M059J (cell line): ENCODE measurements around the gene STAT4. TPM values are rescaled to one million over a fixed set of nuclear protein-coding genes. Genes with fewer than 3 reads are reported as not detected.

Experiments used
- DNase-seq: peaks from one replicate; pipeline ENCODE4 v3.0.0-alpha.2; 2012; ENCODE audit warnings: low read depth
- total RNA-seq: library from RNA; depleted of rRNA; stranded (reverse); fragments of >200 nt; shearing (Covaris generic); gene quantifications from 2 replicates; pipeline ENCODE4 v1.2.3, GENCODE V29; 2014

Gene STAT4
- total RNA-seq, 1 experiment from 2014 or later: 0.37 TPM

DNA sequence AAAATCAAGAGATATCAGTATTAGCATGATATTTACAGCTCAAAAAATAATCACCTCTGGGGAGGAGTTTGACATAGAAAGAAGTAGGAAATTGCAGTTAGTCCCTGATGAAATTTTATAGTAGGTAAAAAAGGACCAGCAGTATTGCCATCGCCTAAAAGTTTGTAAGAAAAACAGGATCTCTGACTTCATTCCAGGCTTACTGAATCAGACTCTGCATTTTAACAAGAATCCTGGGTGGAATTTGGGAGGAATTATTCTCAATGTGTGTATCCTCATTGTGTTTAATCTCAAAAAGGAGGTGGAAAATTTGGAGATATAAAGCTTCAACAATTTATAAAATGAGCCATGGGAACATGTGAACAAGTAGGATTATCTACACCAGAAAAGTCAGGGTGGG, 105.7 kb downstream of the STAT4 start:
- no peak for DNase-seq

DNA sequence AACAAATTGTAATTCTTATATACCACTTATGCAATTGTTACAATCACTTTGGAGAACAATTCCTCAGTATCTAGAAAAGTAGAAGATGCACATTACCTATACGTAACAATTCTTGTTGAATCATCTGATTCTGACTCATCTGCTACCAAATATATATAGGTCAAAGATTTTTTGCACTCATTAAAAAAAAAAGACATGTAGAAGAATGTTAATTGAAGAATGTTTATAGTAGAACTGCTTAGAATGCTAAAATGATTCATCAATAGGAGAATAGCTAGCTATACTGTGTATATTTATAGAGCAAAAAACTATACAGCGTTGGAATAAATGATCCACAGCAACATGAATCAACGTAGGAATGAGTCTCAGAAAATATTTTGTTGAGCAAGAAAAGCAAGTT, 107.4 kb downstream of the STAT4 start:
- no peak for DNase-seq

DNA sequence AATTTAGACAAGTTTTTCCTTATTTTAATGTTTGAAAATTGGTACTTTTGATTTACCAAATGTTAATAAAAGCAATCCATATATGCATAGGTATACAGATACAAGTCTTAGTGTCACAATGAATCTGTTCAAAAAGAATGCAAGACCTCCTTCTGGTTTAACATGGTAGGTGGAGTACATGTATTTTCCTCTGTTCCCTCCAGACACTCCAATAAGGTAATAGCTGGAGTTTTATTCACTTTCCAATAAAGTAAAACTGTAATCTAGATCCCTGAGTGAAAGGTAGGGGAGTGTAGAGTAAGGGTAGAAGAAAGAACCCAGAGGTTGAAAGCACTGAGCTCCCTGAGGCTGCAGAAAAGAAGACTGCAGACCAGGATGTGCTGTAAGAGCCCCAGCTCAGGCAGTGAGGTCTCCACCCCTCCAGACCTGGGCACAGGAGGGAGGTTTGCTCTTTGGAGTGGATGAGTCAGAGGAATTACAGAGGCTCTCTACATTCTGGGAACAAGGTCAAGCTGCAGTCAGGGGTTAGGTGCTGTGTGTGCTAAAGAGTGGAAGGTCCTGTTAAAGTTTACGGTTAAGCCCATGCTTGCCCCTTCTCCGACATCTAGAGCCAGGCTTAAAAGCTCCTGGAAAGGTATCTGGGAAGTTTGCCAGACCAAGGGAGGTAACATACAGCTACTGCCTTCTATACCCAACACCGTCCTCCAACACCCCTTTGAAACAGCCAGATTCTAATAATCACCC, 109.2 kb downstream of the STAT4 start:
- peak; percentile 76 for DNase-seq

DNA sequence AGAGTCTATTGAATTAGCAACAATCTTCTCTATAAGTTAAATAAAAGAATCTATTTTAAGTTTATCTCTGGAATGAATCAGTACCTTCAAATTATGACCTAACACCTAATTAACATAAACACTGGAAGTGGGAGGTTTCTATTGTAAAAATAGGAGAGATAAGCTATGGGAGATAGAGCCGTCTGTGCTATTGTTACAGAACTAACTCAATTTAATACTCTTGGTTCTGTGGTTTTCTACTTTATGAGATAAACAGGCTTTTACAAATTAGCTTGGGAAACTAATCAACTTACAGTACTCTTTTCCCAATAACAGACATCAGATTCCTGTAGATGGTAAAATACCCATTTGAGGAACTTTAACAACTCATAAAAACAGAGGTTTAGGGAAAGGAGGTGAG, 111.2 kb downstream of the STAT4 start:
- DNase-seq: no peak

DNA sequence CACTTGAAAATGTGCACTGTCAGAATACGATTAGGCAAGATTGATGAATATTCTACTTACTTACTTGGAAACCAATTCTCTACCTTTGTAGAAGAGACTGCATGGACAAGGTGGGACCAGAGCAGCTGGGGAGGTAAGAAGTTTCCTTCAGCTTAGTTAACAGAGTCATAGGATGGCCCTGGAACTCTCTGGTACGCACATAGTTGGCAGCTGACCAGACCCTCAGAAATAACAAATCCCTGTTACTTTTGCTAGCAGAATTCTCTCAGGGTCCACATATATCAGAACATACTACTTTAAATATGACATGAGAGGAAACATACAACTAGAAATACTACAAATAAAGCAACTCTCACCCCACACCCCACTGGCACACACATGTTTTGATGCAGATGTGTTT, 112.1 kb downstream of the STAT4 start:
- DNase-seq: no peak

DNA sequence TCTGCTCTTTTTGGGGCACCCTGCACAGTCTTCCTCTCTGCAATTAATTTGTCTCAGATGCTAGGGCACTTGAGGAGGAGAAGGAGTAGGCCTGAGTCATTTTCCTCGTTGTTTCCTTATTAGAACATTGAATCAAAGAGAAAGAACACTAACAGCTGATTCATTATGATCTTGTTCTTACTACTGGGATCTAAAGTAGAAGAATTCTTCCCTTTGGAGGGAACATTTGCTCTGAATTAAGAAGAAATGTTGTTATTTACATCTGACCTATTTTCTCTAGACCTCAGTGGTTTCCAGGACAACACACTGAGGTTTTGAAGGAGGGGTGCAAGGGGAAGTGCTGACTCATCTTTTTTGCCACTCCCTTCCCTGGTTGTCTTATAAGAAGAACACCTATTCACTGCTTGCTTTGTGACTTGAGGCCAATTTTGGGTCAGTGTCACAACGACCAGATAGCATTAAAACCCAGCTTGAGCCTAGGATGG, 112.5 kb downstream of the STAT4 start:
- peak; percentile 79 for DNase-seq

DNA sequence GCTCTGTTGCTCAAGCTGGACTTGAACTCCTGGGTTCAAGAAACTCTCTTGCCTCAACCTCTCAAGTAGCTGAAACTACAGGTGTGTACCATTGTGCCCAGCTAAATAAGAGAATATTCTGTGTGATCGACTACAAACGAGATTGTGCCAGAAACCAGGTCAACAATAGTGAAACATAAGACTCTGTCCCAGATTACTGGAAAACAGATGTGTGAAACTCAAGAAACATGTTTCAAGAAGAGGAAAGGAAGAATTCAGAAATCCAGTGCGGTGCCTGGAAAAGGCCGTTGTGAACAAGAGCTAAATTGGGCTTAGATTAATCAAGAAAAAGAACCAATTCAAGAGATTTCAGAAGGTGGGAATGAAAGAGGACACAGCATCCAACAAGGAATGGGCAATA, 113.4 kb downstream of the STAT4 start:
- DNase-seq: no peak

DNA sequence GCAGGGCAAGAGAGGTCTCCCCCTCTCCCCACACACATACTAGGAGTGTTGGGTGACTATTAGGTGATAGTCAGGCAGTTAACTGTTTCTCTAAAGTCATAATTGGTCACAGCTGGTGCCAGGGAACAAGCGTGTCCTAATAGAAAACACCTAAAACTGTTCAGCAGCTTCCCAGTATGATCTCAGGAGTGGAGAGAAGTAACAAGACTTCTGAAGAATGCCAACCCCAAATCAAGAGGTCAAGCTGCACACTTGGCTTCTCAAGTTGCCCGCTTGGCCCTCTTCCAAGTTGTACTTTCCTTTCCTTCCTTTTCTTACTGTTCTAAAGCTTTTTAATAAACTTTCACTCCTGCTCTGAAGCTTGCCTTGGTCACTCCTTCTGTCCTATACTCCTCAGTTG, 114.4 kb downstream of the STAT4 start:
- DNase-seq: no peak

DNA sequence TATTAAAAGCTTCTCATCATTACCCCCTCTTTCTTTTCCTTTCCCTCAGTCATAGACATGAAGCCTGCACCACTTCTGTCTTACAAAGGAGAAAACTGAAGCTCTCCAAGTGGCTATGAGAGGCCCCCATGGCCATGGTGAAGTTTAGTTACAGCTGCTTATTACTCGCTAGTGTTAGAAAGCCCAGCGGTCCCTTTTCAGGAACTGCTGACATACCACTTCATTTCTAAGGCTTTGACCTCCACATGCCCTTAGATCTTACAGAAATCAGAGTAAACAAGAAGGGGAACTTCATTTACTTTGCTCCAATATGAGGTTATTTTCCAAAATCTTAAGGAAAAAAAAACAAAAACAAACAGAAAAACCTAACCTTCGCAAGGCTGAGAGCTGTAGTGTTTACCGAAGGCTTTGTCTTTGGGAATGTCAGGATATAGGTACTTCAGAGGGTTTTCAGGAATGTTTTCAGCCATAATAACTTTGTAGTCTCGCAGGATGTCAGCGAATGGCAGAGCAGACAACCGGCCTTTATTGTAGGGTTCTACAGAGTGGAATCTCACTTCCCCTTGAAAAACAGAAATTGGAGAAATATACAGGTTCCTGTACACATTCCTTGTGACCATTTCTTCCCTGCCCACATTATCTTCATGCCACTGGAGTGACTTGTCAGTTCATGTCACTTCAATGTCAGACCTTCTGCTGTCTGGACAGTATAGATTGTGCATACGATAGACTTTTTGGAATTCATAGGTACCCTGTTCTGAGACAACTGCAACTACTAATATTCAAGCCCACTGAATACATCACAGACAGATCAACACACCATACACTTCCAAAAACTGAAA, 118.0 kb downstream of the STAT4 start:
- no peak for DNase-seq

DNA sequence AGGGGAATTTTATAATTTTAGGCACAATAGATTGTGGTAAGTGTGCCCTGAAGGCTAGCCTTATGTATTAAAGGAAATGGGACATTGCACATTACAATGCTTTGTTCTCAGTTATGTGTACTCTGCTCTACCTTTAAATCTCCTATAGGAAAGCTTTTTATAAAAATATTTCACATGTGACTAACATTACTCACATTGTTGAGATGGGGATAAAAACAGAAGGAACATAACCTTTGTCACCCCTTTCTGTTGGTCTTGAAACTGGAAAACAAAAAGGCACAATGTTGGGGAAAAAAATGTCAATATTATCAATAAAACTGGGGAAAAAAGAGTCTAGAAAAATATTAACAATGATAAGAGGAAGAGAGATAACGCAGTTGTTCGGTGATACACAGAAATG, 119.5 kb downstream of the STAT4 start:
- no peak for DNase-seq

DNA sequence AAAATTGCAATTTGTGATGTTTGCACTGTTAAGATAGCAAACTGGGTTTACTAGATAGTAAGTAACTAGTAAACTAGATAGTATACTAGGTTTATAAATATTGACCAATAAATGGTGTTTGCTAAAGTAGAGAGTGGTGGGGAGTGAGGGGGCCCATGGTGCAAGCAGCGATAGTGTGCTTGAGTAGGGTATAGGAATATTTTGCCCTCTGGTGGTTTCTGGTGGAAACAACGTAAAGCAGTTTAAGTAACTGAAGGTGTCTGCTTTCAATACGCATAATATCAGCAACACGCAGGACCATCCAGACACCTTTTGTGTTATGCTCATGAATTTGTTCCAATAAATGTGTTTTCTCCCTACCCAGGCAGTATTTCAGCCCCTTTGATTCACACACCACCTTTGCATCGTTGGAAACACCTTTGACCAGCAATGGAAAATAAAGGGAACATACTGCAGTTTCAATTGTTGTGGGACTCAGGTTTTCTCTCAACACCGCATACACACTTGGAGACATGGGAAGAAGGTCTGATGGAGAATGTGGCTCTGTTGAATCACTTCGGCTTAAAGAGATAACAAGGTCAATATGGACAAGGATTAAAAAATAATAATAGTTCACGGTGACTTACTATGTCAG, 120.2 kb downstream of the STAT4 start:
- peak; percentile 38 for DNase-seq

DNA sequence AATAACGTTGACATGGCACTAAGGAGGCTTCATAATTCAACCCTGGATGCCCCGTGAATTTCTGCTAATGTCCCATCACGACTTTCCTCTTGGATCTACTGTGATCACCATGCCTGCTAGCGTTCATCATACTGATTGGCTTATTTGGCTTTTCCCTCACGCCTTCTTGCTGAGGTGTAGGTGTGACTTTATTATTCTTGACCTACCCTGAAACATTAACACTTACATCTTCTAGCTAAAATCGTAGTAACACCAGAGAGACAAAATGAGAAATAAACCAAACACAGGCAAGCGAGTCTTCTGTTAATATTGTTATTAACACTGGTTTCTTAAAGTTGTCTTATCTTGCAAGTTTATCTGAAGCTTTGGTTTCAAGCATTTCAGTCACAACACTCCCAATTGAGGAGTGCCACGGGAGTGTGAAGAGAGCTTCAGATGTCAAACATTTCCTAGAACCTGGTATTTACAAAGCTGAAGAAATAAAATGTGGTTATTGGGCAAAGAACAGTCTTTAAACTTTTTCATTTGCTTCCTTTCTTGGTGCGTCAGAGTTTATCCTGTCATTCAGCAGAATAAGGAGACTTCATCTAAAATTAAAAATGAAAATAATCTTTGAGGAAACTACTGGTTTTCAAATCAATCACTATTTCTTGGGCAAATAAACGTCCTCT, 121.4 kb downstream of the STAT4 start:
- DNase-seq: no peak

DNA sequence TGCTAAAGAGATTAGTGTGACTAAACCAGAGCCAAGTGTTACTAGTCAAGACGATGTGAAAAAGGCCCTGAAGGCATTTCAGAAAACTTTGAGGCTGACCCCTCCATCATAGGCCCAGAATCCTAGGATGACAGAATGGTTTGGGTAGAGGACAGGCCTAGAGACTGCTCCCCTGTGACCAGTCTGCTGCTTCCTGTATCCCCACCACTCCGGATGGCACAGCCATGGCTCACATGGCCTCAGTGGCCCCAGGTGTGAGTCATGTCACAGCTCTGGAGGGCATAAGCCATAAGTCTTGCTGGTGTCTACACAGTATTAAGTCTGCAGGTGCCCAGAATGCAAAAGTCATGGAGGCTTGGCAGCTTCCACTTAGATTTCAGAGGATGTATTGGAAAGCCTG, 124.4 kb downstream of the STAT4 start:
- peak; percentile 62 for DNase-seq

DNA sequence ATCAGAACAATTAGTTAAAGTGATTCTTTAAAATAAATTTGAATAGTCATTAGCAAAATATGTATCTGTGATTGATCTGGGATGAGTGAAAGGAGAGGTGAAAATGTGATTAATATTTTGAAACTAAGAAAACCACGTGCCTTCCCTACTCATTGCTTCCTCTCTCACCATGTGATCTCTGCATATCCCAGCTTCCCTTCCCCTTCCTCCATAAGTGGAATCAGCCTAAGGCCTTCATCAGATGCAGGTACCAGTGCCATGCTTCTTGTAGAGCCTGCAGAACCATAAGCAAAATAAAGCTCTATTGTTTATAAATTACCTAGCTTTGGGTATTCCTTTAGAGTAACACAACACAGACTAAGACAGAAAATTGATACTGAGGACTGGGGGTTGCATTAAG, 125.7 kb downstream of the STAT4 start:
- DNase-seq: no peak

DNA sequence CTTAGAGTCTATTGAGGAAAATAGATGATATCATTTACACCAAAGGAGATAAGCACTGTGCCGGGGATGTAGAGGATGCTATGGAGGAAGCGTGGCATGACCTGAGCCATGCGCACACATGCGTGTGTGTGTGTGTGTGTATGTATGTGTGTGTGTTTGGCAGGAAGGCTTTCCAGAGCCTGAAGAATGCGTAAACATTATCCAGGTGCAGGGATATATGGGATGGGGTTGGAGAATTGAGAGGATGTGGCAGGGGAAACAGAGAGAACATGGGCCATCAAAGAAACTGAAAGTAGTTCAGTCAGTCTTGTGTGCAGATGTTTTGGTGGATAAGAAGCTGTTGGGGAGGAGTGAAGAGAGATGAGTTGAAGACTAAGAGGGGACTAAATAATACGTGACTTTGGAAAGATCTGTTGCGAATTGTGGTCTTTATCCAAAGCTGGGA, 127.5 kb downstream of the STAT4 start:
- DNase-seq: no peak

DNA sequence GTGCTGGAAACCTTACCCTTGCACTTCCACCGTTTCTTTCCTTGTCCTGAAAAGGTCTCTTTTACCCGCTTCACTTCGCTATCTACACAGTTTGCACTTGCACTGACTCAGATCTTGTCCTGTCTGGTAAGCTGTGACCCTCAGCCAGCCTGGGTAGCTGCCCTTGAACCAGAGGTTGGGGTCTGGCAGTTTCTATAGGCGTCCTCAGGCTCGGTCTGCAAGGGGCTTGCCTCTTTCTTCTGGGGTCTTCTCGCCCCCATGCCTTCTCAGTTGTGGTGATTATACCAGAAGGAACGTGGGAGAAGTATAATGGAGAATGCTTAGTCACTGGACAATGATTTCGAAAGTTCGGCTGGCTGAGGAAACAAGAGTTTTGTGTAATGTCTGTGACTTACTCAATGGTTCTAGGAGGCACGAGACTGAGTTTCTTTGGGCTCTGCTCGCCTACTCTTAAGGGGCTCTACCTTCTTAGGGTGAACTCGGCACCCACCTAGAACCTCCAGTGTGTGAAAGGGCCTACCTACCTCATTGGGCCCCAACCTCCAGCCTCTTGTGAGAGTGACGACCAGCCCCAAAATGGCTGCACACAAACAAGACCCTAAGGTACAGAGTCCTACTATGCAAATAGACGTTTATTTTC, 129.9 kb downstream of the STAT4 start:
- peak; percentile 61 for DNase-seq

DNA sequence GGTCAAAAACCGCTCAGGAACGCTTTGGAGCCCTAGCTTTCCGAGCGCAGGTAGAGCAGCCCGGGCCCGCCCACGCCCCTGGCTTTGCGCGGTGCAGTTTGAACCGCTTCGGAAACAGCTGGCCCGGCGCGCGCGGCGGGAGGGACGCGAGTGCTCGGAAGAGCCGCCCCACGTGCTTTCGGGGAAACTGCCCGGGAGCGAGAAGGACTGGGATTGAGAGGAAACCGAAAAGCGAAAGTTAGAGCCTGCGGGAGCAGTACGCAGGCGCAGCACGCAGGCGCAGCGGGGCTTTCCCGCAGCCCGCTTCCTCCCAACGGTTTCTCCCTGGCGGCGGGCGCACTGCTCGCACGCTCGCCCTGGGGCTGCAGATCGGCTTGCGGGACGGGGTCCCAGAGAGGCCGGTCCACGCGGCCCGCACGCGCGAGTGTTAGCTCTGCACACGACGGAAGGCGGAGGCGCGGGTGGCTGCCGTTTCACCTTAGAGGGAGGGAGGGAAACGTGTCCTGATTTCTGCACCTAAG, 130.5 kb downstream of the STAT4 start:
- DNase-seq: peak; percentile 95

DNA sequence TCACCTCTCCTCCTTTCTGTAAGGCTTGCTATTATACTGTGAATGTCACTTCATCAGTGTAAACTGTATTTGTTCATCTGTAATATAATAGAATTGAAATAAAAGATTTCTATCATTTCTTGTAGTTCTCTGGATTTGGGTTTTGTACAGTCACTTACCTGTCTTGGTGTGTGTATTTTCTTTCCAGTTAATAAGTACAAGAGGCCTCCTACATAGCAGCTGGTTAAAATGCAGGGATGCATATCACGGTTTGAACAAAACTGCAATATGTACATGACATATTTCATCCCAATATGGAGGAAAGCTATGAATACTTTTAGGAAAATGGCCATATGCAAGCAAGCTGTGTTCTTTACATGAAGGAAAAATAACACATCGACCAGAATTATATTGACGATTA, 131.4 kb downstream of the STAT4 start:
- DNase-seq: no peak

DNA sequence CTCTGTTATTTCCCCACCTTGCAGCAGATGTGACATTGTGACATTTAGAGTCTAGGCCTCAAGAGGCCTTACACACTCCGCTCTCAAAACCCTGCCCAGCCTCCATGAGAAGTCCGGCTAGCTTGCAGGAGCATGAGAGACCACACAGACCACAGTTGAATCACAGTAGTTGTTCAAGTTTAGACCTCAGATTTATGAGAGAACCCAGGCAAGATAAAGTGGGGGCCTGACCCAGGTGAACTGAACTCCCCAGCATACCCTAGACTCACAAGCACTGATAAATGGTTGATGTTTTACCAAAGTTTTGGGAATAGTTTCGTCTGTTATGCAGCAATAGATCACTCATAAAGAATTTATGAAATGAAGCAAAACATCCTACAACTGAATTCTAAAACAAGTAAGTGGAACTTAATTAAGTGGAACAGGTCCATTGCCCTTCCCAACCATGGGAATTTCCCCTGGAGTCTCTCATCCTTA, 132.1 kb downstream of the STAT4 start:
- DNase-seq: no peak

DNA sequence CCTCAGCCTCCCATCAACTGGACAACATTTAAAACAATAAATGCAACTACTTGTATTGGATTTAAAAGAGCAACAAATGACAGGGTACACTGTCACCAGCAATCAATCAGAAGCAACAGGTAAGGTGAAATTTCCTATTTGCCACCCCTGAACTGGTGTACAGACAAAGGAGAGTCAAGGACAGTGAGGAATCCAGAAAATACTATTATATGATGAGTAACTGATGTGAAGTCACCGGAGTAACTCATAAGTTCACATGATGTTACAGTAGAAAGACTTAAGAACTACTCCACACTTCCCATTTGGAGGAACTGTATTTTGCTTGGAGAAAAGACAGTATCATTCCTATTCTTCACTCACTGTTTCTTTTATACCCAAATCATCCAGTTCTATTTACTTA, 132.7 kb downstream of the STAT4 start:
- no peak for DNase-seq

DNA sequence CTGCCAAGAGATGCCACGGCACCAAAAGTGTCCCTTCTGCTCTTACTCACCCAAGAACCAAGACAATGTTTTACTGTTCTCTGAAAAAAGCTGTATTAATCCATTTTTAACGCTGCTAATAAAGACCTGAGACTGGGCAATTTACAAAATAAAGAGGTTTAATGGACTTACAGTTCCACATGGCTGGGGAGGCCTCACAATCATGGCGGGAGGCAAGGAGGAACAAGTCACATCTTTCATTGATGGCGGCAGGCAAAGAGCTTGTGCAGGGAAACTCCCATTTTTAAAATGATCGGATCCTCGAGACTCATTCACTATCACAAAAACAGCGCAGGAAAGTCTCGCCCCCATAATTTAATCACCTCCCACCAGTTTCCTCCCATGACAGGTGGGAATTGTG, 135.0 kb downstream of the STAT4 start:
- DNase-seq: no peak
